Bronchial epithelial cell (primary cell): ENCODE results near the gene KRT73. TPM values are rescaled to one million over a fixed set of nuclear protein-coding genes. Genes with fewer than 3 reads are reported as not detected.

Experiments used
- DNase-seq: peaks from one replicate; pipeline ENCODE4 v3.0.0-alpha.2; 2010; ENCODE audit warnings: low read depth
- FAIRE-seq: peaks from 2 replicates; lab custom pipeline; 2011; peaks lifted over from hg19 to GRCh38; lab: Jason Lieb, UNC
- H3K27me3 ChIP-seq: 2 replicates; pipeline ENCODE4 v1.5.1; 2011; ENCODE audit warnings: low read length; ENCODE audit not compliant: control insufficient read depth, insufficient read depth
- H3K36me3 ChIP-seq: 2 replicates; pipeline ENCODE4 v1.5.1; 2011; ENCODE audit warnings: low read length; ENCODE audit not compliant: control insufficient read depth, insufficient read depth
- H3K4me3 ChIP-seq: 2 replicates; pipeline ENCODE4 v1.5.1; 2011; ENCODE audit warnings: mild to moderate bottlenecking, low read depth, low read length, control low read depth
- total RNA-seq: library from RNA; depleted of rRNA; stranded (reverse); fragments of >200 nt; gene quantifications from 2 replicates; pipeline ENCODE4 v1.2.1, GENCODE V29; 2014
- TF ChIP-seq, protein P1 (sequence below): IDR thresholded peaks from 2 replicates; pipeline ENCODE4 v1.5.1; 2011; ENCODE audit warnings: mild to moderate bottlenecking, moderate library complexity, low read length, control low read depth, inconsistent platforms; ENCODE audit not compliant: insufficient read depth, severe bottlenecking

Gene KRT73
- total RNA-seq, 1 donor from 2014 or later: not detected

DNA sequence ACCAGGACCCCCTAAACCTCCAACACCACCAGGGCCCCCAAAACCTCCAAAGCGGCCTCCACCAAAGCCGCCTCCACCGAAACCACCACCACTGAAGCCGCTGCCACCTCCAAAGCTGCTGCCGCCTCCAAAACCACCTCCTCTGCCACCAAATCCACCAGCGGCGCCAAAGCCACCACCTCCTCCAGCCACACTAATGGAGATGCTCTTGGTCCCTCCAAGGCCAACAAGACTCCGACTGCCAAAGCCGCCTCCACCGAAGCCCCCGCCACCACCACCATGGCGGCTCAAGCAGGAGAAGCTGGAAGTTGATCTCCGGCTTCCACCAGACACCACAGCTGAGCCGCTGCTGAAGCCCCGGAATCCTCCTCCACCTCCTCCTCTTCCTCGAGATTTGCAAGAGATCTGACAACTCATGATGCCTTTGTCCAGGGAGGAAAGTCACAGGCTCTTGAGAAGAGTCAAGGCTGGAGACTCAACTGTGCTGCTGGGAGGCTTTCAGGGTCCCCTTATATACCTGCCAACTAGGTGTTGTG, 33.4 kb upstream of the KRT73 start, which contains the start of gene KRT2:
TSS of gene KRT2 (minus strand) at position 486 of the 536 bp plus-strand sequence. CDS start at position 417, 69 bp downstream.
- FAIRE-seq (no peak), DNase-seq (no peak)
- TF ChIP-seq, protein P1, sequence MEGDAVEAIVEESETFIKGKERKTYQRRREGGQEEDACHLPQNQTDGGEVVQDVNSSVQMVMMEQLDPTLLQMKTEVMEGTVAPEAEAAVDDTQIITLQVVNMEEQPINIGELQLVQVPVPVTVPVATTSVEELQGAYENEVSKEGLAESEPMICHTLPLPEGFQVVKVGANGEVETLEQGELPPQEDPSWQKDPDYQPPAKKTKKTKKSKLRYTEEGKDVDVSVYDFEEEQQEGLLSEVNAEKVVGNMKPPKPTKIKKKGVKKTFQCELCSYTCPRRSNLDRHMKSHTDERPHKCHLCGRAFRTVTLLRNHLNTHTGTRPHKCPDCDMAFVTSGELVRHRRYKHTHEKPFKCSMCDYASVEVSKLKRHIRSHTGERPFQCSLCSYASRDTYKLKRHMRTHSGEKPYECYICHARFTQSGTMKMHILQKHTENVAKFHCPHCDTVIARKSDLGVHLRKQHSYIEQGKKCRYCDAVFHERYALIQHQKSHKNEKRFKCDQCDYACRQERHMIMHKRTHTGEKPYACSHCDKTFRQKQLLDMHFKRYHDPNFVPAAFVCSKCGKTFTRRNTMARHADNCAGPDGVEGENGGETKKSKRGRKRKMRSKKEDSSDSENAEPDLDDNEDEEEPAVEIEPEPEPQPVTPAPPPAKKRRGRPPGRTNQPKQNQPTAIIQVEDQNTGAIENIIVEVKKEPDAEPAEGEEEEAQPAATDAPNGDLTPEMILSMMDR: no peak
- Histone ChIP-seq H3K27me3 (peaks cover 6% of the 10 kb centered on the region), H3K36me3 (no peaks in the 10 kb centered on the region), H3K4me3 (no peak within 1 kb of the TSS)

DNA sequence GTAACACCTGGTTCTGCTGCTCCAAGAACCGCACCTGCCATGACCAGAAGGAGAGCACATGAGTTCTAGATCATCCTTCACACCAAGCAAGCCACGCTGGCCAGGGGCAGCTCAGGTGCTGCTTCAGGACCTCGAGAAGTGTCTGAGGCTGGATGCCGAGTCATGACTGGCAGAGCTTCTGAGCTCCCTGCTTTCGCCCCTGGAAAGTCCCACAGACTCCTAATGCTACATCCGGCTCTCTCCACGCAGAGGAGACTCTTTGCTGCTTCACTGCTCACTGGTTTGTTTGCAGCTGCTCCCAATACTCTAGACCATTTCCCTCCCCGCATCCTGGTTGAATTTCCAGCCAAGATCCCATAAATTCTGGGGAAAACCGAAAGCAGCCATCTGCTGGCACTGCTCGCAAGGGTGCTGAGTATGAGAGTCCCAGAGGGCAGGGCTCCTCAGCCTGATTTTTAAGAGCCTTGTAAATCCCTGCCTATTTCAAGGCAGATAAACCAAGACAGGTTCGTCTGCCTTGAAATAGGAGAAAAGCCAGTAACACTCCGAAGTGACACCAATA, 32.2 kb upstream of the KRT73 start:
- FAIRE-seq: no peak
- TF ChIP-seq, protein P1: no peak
- DNase-seq: no peak
- Histone ChIP-seq H3K36me3 (no peaks in the 10 kb centered on the region), H3K27me3 (peaks cover 6% of the 10 kb centered on the region), H3K4me3 (no peak overlapping the region)

DNA sequence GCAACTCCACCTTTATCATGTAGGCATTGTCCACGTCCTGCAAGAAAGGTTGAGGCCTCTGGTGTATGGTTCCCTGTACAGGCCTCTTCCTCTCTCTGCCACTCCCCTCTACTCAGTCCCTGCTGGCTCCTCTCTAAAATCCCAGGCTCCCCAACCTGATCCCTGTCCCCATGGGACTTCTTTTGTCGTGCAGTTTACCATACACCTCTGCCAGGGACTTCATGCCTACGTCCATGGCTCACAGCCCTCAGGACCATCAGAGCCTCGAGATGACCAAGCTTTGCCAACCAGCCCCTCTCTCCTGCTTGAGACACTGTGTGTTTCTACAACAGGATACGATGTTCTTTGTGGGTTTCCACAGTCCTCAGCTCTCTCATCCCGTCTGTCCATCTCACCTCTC, 30.7 kb upstream of the KRT73 start:
- Histone ChIP-seq H3K36me3 (no peaks in the 10 kb centered on the region), H3K4me3 (no peak overlapping the region), H3K27me3 (peaks cover 4% of the 10 kb centered on the region)
- TF ChIP-seq, protein P1: no peak
- DNase-seq (no peak), FAIRE-seq (no peak)

DNA sequence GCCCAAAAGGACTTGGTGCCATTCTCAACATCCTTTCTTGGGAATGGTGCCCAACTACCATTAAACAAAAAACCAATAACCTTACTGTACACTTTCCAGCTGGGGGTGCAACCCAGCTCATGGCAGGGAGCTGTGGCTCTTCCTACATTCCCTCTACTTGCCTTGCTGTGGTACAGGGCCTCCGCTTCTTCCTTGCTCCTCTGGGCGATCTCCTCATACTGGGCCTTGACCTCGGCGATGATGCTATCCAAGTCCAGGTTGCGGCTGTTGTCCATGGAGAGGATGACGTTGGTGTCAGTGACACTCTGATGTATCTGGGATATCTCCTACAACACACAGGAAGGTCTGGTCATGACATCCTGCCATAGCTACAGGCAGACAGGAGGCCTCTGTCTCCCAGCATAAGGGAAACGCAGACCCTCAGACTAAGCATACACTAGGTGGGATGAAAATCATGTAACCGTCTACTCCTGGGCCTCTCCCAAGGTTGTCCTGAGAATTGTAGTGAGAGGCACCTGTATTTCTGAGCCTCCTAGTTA, 29.7 kb upstream of the KRT73 start:
- Histone ChIP-seq H3K36me3 (no peaks in the 10 kb centered on the region), H3K4me3 (no peak overlapping the region), H3K27me3 (peaks cover 3% of the 10 kb centered on the region)
- DNase-seq (no peak), FAIRE-seq (no peak)
- TF ChIP-seq, protein P1: no peak

DNA sequence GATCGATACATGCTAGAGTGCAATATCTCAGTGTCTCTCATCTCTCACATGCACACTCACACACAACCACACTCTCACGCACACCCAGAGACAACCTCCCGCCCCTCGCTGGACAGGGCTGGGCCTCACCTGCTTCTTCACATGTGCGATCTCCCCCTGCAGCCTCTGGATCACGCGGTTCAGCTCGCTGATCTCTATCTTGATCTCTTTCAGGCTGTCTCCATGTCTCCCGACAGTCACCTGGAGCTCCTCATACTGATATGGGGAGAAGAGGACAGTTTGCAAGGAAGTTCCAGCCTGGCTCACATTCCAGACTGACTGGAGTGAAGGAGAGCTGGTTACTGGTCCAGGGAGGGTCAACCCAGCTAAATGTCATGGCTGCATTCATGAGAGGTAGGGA, 29.2 kb upstream of the KRT73 start:
- Histone ChIP-seq H3K36me3 (no peaks in the 10 kb centered on the region), H3K27me3 (peaks cover 3% of the 10 kb centered on the region), H3K4me3 (no peak overlapping the region)
- no peak for DNase-seq
- FAIRE-seq: no peak
- TF ChIP-seq, protein P1: no peak
